Measurements from ENCODE around the gene FADS2. TPM values are rescaled to one million over a fixed set of nuclear protein-coding genes. Genes with fewer than 3 reads are reported as not detected.

The FADS2 gene
- total and polyA plus RNA-seq, 9 of the 15 experiments (the other 6 are each of a cell fraction or from before 2014, with no cell fraction given): 2.9 to 42.8 (median 16.2) TPM

GRCh38 chr11:61899146-61899841, 71.2 kb downstream of the FADS2 start:
- peak; percentile 93 for ATAC-seq
- WGBS (ENCODE audit: insufficient coverage, low coverage, missing lambda C conversion rate): 36% methylated on average over 25 of the region's 27 CpGs
- Histone ChIP-seq H2AFZ (ENCODE audit: low read depth, low read length) (peak overlapping the region; percentile 36; the same call in 1 of the 2 replicates), H4K20me1 (replicated peaks; ENCODE audit: control insufficient read depth, insufficient read depth, low read length) (no peaks in the 10 kb centered on the region), H3K79me2 (ENCODE audit: control insufficient read depth, insufficient read depth, low read length) (no peaks in the 10 kb centered on the region), H3K9me3 (replicated peaks; ENCODE audit: control insufficient read depth, insufficient read depth, low read depth, low read length) (no peaks in the 10 kb centered on the region), H3K4me3 (no peak overlapping the region), H3K27me3 (ENCODE audit: control insufficient read depth in 2 of 2, insufficient read depth in 2 of 2, low read length in 2 of 2) (no peaks in the 10 kb centered on the region), H3K9me1 (ENCODE audit: control insufficient read depth, insufficient read depth, low read length) (no peaks in the 10 kb centered on the region), H3K36me3 (ENCODE audit: control insufficient read depth, insufficient read depth, low read length) (peaks cover 79% of the 10 kb centered on the region; the same call in 2 of the 3 replicates), H3K9ac (ENCODE audit: insufficient read depth in 1 of 2, low read depth in 2 of 2, low read length in 2 of 2) (no peak overlapping the region), H3K4me2 (ENCODE audit: insufficient read depth, low read length) (no peak overlapping the region; the same call in 1 of the 2 replicates), H3K27ac (ENCODE audit: extremely low read depth, low read depth, low read length) (no peak overlapping the region), H3K4me1 (replicated peaks in 1 of 2; ENCODE audit: control insufficient read depth in 2 of 2, insufficient read depth in 2 of 2, low read length in 2 of 2) (peaks cover 4 to 34% of the 10 kb centered on the region in 2 experiments; a peak in 4 of 5 replicates)
- intact Hi-C loops (cut with micrococcal nuclease): loop anchor here (1.0 to 2.0 kb wide), 5 partner anchors 48 to 209 kb away; no protein-coding TSS in a partner anchor
- BruUV-seq (replicated peaks): no TSS peak
- ChIA-PET CTCF (ENCODE audit: low intra/inter-chr PET ratio) (interaction anchor here (0.6 to 6.7 kb wide), 8 partner anchors 48 to 208 kb away, joined by 3 to 98 read pairs (median 16); no protein-coding TSS in a partner anchor), POLR2A (interaction anchor here (0.7 to 10.7 kb wide), 7 partner anchors 9 to 256 kb away, joined by 3 to 109 read pairs (median 5); partner anchors contain the start of genes BEST1, FTH1 and INCENP)
- in situ Hi-C loops (cut with MboI): loop anchor here (5.0 kb wide), 3 partner anchors 48 to 208 kb away; no protein-coding TSS in a partner anchor
- peak; percentile 94 for FAIRE-seq
- DNase-seq (ENCODE audit: extremely low read depth in 1 of 4, low spot score in 3 of 4): peak; percentile 89 to 94 (median 94)
- TF ChIP-seq TBL1XR1 (IDR thresholded peaks at IDR 0.05; ENCODE audit: low read length in 2 of 2) (0 out of 4 replicates have a peak, but pooled peaks of 1 of the 2 experiments have one; percentile 45), BCOR (IDR thresholded peaks at IDR 0.05) (no peak), C11orf30 (IDR thresholded peaks at IDR 0.05; ENCODE audit: low read depth) (no peak), ZNF134 (CRISPR knock-in tag; conservative IDR thresholded peaks at IDR 0.05) (no peak), RAD21 (CRISPR knock-in tag; conservative IDR thresholded peaks at IDR 0.05 in 1 of 2, IDR thresholded peaks at IDR 0.05 in 1 of 2) (peak; percentile 97 to 99), NFE2 (IDR thresholded peaks at IDR 0.05; ENCODE audit: low read depth) (peak; percentile 19; the same call in 1 of the 2 replicates), BDP1 (IDR thresholded peaks at IDR 0.05; ENCODE audit: insufficient read depth, insufficient read length) (no peak), XRCC5 (IDR thresholded peaks at IDR 0.05; ENCODE audit: low read depth, low read length) (peak; percentile 82; the same call in 1 of the 2 replicates), E2F4 (CRISPR knock-in tag; IDR thresholded peaks at IDR 0.05; ENCODE audit: low read depth) (no peak), L3MBTL2 (IDR thresholded peaks at IDR 0.05) (0 out of 2 replicates have a peak, but pooled peaks have one; percentile 41), TOE1 (IDR thresholded peaks at IDR 0.05; ENCODE audit: borderline replicate concordance) (peak; percentile 51; the same call in 1 of the 2 replicates), TOE1 (CRISPR knock-in tag; IDR thresholded peaks at IDR 0.05; ENCODE audit: borderline replicate concordance, low read depth) (no peak), ZBTB26 (CRISPR knock-in tag; IDR thresholded peaks at IDR 0.05) (no peak), MXD1 (CRISPR knock-in tag; IDR thresholded peaks at IDR 0.05; ENCODE audit: borderline replicate concordance, poor library complexity, severe bottlenecking) (no peak), TEAD4 (IDR thresholded peaks at IDR 0.05; ENCODE audit: low read length) (no peak), TEAD4 (CRISPR knock-in tag; IDR thresholded peaks at IDR 0.05; ENCODE audit: borderline replicate concordance) (no peak), GATA2 (CRISPR knock-in tag; IDR thresholded peaks at IDR 0.05) (no peak), MYNN (IDR thresholded peaks at IDR 0.05) (0 out of 2 replicates have a peak, but pooled peaks have one; percentile 43), MYNN (CRISPR knock-in tag; IDR thresholded peaks at IDR 0.05) (no peak), ZFX (CRISPR knock-in tag; IDR thresholded peaks at IDR 0.05) (peak; percentile 52)
